SK-N-SH treated with all-trans-retinoic acid at 6 μM for 48 hours (cell line): ENCODE measurements around the gene PTPRD.
"Not testable (repeated sequence)": the region's sequence is repeated elsewhere in the genome, so short reads cannot be mapped to it uniquely, and the experiment has no call there.

Experiments used
- ATAC-seq: fragments of 200-7000 bp; cut with Tn5 transposase; 3 replicates; pipeline ENCODE4 v1.9.1; 2020; ENCODE audit warnings: mild to moderate bottlenecking, moderate library complexity
- ARNTL ChIP-seq: fragments of 450-650 bp; formaldehyde crosslinking; IDR thresholded peaks from 2 replicates; pipeline ENCODE4 v1.5.0; 2020; ENCODE audit warnings: low read depth, mild to moderate bottlenecking, moderate library complexity, borderline replicate concordance
- ESRRG ChIP-seq: fragments of 250-450 bp; sonication (Bioruptor Pico); IDR thresholded peaks from 2 replicates; pipeline ENCODE4 v1.6.1; 2021; ENCODE audit warnings: mild to moderate bottlenecking
- GLIS3 ChIP-seq: fragments of 250-450 bp; sonication (Bioruptor Pico); IDR thresholded peaks from 2 replicates; pipeline ENCODE4 v1.5.0; 2020; ENCODE audit warnings: mild to moderate bottlenecking, moderate library complexity
- ISL1 ChIP-seq: fragments of 250-450 bp; sonication (Bioruptor Pico); IDR thresholded peaks from 2 replicates; pipeline ENCODE4 v2.1.2; 2022; ENCODE audit warnings: mild to moderate bottlenecking, moderate library complexity
- PPARA ChIP-seq: fragments of 250-450 bp; sonication (Bioruptor Pico); IDR thresholded peaks from 2 replicates; pipeline ENCODE4 v1.5.0; 2020; ENCODE audit warnings: mild to moderate bottlenecking, borderline replicate concordance
- RARB ChIP-seq: fragments of 250-450 bp; sonication (Bioruptor Pico); IDR thresholded peaks from 2 replicates; pipeline ENCODE4 v1.8.0; 2021; ENCODE audit warnings: mild to moderate bottlenecking, moderate library complexity
- SNAI2 ChIP-seq: fragments of 250-450 bp; sonication (Bioruptor Pico); IDR thresholded peaks from 2 replicates; pipeline ENCODE4 v1.5.0; 2020; ENCODE audit warnings: mild to moderate bottlenecking, moderate library complexity
- TCF4 ChIP-seq: fragments of 250-450 bp; sonication (Bioruptor Pico); IDR thresholded peaks from 2 replicates; pipeline ENCODE4 v1.8.0; 2021; ENCODE audit warnings: mild to moderate bottlenecking, moderate library complexity, borderline replicate concordance
- TOX ChIP-seq: fragments of 250-450 bp; sonication (Bioruptor Pico); IDR thresholded peaks from 2 replicates; pipeline ENCODE4 v1.8.0; 2021; ENCODE audit warnings: mild to moderate bottlenecking, moderate library complexity, borderline replicate concordance
- ZC3H10 ChIP-seq: fragments of 250-450 bp; sonication (Bioruptor Pico); IDR thresholded peaks from 2 replicates; pipeline ENCODE4 v1.5.1; 2021; ENCODE audit warnings: mild to moderate bottlenecking, moderate library complexity
- ZFP3 ChIP-seq: fragments of 250-450 bp; sonication (Bioruptor Pico); IDR thresholded peaks from 2 replicates; pipeline ENCODE4 v1.5.0; 2020; ENCODE audit warnings: mild to moderate bottlenecking, moderate library complexity
- ZFP30 ChIP-seq: fragments of 450-650 bp; formaldehyde crosslinking; IDR thresholded peaks from 2 replicates; pipeline ENCODE4 v1.5.0; 2022; ENCODE audit warnings: mild to moderate bottlenecking, moderate library complexity
- ZNF565 ChIP-seq: fragments of 450-650 bp; formaldehyde crosslinking; conservative IDR thresholded peaks from 2 replicates; pipeline ENCODE4 v1.5.0; 2020; ENCODE audit warnings: low read depth, mild to moderate bottlenecking, moderate library complexity
- ZNF70 ChIP-seq: fragments of 450-650 bp; formaldehyde crosslinking; IDR thresholded peaks from 2 replicates; pipeline ENCODE4 v1.5.0; 2020; ENCODE audit warnings: mild to moderate bottlenecking, moderate library complexity
- ZNF8 ChIP-seq: fragments of 450-650 bp; formaldehyde crosslinking; IDR thresholded peaks from 2 replicates; pipeline ENCODE4 v1.5.0; 2020; ENCODE audit warnings: mild to moderate bottlenecking, moderate library complexity
- TF ChIP-seq, protein P1 (sequence below): fragments of 250-450 bp; sonication (Bioruptor Pico); IDR thresholded peaks from 2 replicates; pipeline ENCODE4 v1.8.0; 2020; ENCODE audit warnings: mild to moderate bottlenecking, moderate library complexity, borderline replicate concordance
- TF ChIP-seq, protein P2 (sequence below): fragments of 250-450 bp; sonication (Bioruptor Pico); IDR thresholded peaks from 2 replicates; pipeline ENCODE4 v1.5.0; 2020; ENCODE audit warnings: mild to moderate bottlenecking, moderate library complexity
- TF ChIP-seq, protein P3 (sequence below): fragments of 250-450 bp; sonication (Bioruptor Pico); IDR thresholded peaks from 2 replicates; pipeline ENCODE4 v1.8.0; 2021; ENCODE audit warnings: low read depth, mild to moderate bottlenecking, moderate library complexity, borderline replicate concordance
- TF ChIP-seq, protein P4 (sequence below): fragments of 250-450 bp; sonication (Bioruptor Pico); IDR thresholded peaks from 2 replicates; pipeline ENCODE4 v1.5.1; 2020; ENCODE audit warnings: low read depth, mild to moderate bottlenecking, moderate library complexity

The PTPRD gene

DNA sequence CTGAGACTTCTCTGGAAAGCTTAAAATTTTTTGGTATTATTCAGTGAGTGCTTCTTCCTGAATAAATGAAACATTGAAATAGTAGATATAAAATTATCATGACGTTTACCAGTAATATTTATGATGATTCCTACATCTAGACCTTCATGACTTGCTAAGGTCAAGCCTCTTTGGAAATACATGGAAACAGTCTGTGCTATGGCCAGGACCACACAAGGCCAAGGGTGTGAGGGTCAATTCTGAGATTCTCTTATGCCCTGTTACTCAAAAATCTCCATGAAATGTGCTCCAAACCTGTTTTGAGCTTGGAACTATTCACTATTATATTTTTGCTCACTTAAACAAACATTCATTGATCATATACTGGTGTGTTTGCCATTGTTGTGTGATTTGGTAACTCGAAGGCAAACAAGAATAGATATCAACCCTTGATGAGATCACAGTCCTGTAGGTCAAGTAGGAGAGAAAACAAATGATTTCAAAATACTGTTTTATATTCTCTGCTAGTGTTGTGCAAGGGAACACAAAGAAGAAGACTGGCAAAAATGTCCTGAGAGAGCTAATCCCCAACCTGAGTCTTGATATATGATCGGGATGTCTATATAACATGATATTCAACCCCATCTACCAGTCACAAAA lies 1558.3 kb downstream of the PTPRD start:
- TF ChIP-seq, protein P1, sequence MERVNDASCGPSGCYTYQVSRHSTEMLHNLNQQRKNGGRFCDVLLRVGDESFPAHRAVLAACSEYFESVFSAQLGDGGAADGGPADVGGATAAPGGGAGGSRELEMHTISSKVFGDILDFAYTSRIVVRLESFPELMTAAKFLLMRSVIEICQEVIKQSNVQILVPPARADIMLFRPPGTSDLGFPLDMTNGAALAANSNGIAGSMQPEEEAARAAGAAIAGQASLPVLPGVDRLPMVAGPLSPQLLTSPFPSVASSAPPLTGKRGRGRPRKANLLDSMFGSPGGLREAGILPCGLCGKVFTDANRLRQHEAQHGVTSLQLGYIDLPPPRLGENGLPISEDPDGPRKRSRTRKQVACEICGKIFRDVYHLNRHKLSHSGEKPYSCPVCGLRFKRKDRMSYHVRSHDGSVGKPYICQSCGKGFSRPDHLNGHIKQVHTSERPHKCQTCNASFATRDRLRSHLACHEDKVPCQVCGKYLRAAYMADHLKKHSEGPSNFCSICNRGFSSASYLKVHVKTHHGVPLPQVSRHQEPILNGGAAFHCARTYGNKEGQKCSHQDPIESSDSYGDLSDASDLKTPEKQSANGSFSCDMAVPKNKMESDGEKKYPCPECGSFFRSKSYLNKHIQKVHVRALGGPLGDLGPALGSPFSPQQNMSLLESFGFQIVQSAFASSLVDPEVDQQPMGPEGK (CRISPR knock-in tag) = no peak
- TF ChIP-seq ZNF8 (CRISPR knock-in tag) (no peak), ZC3H10 (CRISPR knock-in tag) (no peak), TOX (no peak), GLIS3 (no peak), ZNF70 (CRISPR knock-in tag) (no peak), ARNTL (CRISPR knock-in tag) (no peak), ZFP3 (CRISPR knock-in tag) (no peak), TCF4 (CRISPR knock-in tag) (no peak), RARB (CRISPR knock-in tag) (no peak), ZNF565 (CRISPR knock-in tag) (no peak), ZFP30 (CRISPR knock-in tag) (no peak), SNAI2 (CRISPR knock-in tag) (no peak), ESRRG (CRISPR knock-in tag) (no peak)
- TF ChIP-seq, protein P2, sequence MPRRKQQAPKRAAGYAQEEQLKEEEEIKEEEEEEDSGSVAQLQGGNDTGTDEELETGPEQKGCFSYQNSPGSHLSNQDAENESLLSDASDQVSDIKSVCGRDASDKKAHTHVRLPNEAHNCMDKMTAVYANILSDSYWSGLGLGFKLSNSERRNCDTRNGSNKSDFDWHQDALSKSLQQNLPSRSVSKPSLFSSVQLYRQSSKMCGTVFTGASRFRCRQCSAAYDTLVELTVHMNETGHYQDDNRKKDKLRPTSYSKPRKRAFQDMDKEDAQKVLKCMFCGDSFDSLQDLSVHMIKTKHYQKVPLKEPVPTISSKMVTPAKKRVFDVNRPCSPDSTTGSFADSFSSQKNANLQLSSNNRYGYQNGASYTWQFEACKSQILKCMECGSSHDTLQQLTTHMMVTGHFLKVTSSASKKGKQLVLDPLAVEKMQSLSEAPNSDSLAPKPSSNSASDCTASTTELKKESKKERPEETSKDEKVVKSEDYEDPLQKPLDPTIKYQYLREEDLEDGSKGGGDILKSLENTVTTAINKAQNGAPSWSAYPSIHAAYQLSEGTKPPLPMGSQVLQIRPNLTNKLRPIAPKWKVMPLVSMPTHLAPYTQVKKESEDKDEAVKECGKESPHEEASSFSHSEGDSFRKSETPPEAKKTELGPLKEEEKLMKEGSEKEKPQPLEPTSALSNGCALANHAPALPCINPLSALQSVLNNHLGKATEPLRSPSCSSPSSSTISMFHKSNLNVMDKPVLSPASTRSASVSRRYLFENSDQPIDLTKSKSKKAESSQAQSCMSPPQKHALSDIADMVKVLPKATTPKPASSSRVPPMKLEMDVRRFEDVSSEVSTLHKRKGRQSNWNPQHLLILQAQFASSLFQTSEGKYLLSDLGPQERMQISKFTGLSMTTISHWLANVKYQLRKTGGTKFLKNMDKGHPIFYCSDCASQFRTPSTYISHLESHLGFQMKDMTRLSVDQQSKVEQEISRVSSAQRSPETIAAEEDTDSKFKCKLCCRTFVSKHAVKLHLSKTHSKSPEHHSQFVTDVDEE (CRISPR knock-in tag) = no peak
- TF ChIP-seq, protein P3, sequence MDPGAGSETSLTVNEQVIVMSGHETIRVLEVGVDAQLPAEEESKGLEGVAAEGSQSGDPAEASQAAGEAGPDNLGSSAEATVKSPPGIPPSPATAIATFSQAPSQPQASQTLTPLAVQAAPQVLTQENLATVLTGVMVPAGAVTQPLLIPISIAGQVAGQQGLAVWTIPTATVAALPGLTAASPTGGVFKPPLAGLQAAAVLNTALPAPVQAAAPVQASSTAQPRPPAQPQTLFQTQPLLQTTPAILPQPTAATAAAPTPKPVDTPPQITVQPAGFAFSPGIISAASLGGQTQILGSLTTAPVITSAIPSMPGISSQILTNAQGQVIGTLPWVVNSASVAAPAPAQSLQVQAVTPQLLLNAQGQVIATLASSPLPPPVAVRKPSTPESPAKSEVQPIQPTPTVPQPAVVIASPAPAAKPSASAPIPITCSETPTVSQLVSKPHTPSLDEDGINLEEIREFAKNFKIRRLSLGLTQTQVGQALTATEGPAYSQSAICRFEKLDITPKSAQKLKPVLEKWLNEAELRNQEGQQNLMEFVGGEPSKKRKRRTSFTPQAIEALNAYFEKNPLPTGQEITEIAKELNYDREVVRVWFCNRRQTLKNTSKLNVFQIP (CRISPR knock-in tag) = no peak
- TF ChIP-seq, protein P4, sequence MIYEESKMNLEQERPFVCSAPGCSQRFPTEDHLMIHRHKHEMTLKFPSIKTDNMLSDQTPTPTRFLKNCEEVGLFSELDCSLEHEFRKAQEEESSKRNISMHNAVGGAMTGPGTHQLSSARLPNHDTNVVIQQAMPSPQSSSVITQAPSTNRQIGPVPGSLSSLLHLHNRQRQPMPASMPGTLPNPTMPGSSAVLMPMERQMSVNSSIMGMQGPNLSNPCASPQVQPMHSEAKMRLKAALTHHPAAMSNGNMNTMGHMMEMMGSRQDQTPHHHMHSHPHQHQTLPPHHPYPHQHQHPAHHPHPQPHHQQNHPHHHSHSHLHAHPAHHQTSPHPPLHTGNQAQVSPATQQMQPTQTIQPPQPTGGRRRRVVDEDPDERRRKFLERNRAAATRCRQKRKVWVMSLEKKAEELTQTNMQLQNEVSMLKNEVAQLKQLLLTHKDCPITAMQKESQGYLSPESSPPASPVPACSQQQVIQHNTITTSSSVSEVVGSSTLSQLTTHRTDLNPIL (CRISPR knock-in tag) = no peak
- no peak for ATAC-seq

DNA sequence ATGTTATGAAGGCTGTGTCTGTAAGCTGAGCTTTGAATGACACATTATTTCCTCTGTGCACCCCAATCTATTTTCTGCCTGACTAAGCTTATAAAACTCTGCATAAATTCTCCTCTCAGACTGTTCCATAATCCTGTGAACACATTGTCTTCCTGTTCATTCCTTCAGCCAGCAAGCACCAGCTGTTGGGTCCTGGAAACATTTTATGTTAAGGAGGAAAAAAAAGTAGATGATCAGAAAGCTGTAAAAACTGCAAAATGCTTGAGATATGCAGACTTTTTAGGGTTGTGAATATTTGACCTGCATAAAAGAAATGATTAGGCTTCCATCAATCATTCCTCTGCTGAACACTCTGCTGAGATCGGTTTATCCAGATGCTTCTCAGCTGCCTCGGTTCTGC lies 1567.2 kb downstream of the PTPRD start:
- TF ChIP-seq ZNF8 (CRISPR knock-in tag) (no peak), ZFP30 (CRISPR knock-in tag) (no peak), ZNF565 (CRISPR knock-in tag) (no peak), ISL1 (no peak), ZC3H10 (CRISPR knock-in tag) (no peak), PPARA (CRISPR knock-in tag) (no peak)
- TF ChIP-seq, protein P4 (CRISPR knock-in tag) = no peak
- ATAC-seq = no peak

DNA sequence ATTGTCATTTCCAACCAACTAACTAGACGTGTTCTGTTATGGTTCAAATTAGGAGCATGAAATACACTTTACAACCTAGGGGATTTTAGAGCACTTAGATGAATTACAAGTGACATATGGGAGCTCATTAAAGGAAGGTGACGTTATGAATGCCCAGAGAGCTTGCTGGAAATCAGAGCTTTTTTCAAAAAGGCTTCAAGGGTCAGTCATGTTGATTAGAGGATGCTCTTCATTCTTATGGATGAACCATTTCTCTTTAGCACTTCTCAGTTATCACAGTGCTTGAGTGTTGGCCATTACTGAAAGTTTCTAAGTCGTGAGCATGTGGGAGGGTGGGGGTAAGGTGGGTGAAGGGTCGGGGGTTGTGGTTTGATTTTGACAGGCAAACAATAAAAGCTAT lies 1567.7 kb downstream of the PTPRD start:
- no peak for ATAC-seq
- TF ChIP-seq RARB (CRISPR knock-in tag) (no peak), ISL1 (no peak), PPARA (CRISPR knock-in tag) (no peak), ZC3H10 (CRISPR knock-in tag) (no peak), ZNF565 (CRISPR knock-in tag) (no peak), TOX (no peak), GLIS3 (no peak), TCF4 (CRISPR knock-in tag) (no peak)
- TF ChIP-seq, protein P1 (CRISPR knock-in tag) = no peak
- TF ChIP-seq, protein P4 (CRISPR knock-in tag) = no peak

DNA sequence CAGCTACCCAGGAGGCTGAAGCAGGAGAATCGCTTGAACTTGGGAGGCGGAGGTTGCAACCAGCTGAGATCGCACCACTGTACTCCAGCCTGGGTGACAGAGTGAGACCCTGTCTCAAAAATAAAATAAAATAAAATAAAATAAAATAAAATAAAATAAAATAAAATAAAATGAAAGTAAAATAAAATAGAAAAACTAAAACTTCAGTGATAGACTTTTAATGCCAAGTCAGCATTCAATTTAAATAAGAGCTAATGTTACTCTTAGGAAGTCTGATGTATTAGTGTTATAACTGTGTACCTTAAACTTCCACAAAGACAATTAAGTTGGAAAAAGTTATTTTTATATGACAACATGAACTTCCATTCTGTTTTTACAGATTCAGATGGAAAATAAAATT lies 1569.0 kb downstream of the PTPRD start:
- not testable (repeated sequence) for ATAC-seq
